Measurements from ENCODE around the gene TMEM19.
A peak's percentile ranks its signal among the peaks of the same experiment; 100 is the strongest.

Gene TMEM19

GRCh38 chr12:71685914-71686657 is at the start of gene TMEM19:
TSS of gene TMEM19 (plus strand) at chr12:71686082. CDS start at chr12:71686681, 599 bp downstream.
- peak; percentile 70 to 79 for DNase-seq

GRCh38 chr12:71636704-71637115 is 49.2 kb upstream of the TMEM19 start:
- DNase-seq, result peak in 1 of 2 donors; percentile 18

- DNase-seq, result no peak
Observed at GRCh38 chr12:71638499-71638898, 47.4 kb upstream of the TMEM19 start.

- DNase-seq, result no peak
Observed at GRCh38 chr12:71639341-71639760, 46.5 kb upstream of the TMEM19 start.

- DNase-seq, result no peak
Observed at GRCh38 chr12:71640316-71640715, 45.6 kb upstream of the TMEM19 start.

- DNase-seq, result no peak
Observed at GRCh38 chr12:71641390-71641789, 44.5 kb upstream of the TMEM19 start.

GRCh38 chr12:71642264-71642663 is 43.6 kb upstream of the TMEM19 start:
- DNase-seq, result no peak

- DNase-seq, result no peak
Observed at GRCh38 chr12:71645268-71645667, 40.6 kb upstream of the TMEM19 start.

- DNase-seq, result no peak
Observed at GRCh38 chr12:71646512-71646911, 39.4 kb upstream of the TMEM19 start.

- no peak for DNase-seq
Observed at GRCh38 chr12:71648537-71648936, 37.3 kb upstream of the TMEM19 start.

GRCh38 chr12:71649401-71649800 is 36.5 kb upstream of the TMEM19 start:
- DNase-seq, result no peak

- DNase-seq, result no peak
Observed at GRCh38 chr12:71652656-71653055, 33.2 kb upstream of the TMEM19 start.

GRCh38 chr12:71653137-71653536 is 32.7 kb upstream of the TMEM19 start:
- DNase-seq, result no peak

GRCh38 chr12:71654200-71654599 is 31.7 kb upstream of the TMEM19 start:
- no peak for DNase-seq

GRCh38 chr12:71655495-71655894 is 30.4 kb upstream of the TMEM19 start:
- DNase-seq, result no peak

GRCh38 chr12:71655907-71656306 is 30.0 kb upstream of the TMEM19 start:
- DNase-seq, result no peak

GRCh38 chr12:71656740-71657139 is 29.1 kb upstream of the TMEM19 start:
- no peak for DNase-seq

GRCh38 chr12:71661977-71662530 is 23.8 kb upstream of the TMEM19 start:
- DNase-seq, result no peak

GRCh38 chr12:71662849-71663560 is 22.9 kb upstream of the TMEM19 start:
- peak; percentile 74 to 79 for DNase-seq

- DNase-seq, result peak; percentile 86 to 90
Observed at GRCh38 chr12:71663561-71664410, 22.1 kb upstream of the TMEM19 start, which contains the start of the genes THAP2 and ZFC3H1. TSS of gene THAP2 (plus strand) at chr12:71664301. CDS start at chr12:71664510, 209 bp downstream. TSS of gene ZFC3H1 (minus strand) at chr12:71663848. CDS start at chr12:71663610, 238 bp downstream.

- no peak for DNase-seq
Observed at GRCh38 chr12:71664411-71665089, 21.3 kb upstream of the TMEM19 start.

- DNase-seq, result no peak
Observed at GRCh38 chr12:71665090-71665463, 20.8 kb upstream of the TMEM19 start.
